Stimulated activated CD8-positive, alpha-beta memory T cell treated with anti-CD3 and anti-CD28 coated beads, Interleukin-12 subunit alpha, Interleukin-12 subunit beta, amount 100 ng/mL, for 1 hour (primary cell): Measurements from ENCODE around the gene PXMP2.
"Not testable (repeated sequence)": the region's sequence is repeated elsewhere in the genome, so short reads cannot be mapped to it uniquely, and the experiment has no call there.

Source experiments
- DNase-seq: peaks from one replicate; pipeline ENCODE4 v3.0.0-alpha.2; 2020; ENCODE audit warnings: low read depth

The PXMP2 gene

DNA sequence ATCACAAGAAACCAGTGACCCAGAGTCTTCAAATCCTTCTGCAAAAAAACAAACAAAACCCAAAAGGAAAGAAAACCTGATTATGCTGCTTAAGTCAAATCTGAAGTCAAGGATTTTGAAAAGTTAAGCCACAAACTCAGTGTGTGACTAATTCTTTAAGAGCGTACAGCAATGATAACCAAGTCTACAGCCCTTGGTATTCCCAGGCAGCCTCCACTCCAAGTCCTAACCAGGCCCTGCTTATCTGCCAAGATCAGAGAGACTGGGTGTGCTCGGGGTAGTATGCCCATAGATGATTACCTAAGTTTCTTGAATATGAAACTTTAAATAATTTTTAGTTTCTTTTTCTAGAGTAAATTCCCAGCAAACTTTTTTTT is 36.4 kb downstream of the PXMP2 start:
- DNase-seq: no peak

DNA sequence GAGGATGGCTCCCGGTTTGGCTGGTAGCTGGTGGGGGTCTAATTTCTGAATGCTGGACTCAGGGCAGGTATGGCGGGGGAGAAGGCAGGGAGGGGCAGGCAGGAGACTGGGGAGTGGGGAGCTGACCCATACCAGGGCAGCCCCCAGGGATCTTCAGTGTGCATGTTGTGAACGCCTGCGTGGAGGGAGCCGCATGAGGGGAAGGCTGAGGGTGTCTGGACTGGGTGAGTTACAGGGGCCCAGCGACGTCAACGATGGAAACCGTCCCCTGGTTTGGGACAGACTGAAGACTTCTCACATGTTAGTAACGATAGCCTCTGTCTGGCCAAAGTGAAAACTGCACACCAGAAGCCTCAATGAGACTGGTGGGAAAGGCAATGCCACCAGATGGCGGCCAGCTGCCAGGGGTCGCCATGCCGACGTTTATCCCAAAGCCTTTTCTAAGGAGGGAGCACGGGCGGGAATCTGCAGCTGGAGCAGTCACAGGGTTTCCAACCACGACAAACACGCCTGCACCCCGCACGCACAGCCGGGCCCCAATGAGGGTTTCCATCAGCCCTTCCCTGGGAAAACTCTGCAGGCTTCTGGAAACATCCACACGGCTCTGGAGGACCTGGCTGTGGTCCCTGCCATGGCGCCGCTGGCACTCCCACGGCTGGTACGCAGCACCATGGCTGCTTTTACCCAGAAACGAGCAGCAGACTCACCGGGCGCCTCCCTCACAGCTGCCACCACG is 37.3 kb downstream of the PXMP2 start:
- DNase-seq: no peak

DNA sequence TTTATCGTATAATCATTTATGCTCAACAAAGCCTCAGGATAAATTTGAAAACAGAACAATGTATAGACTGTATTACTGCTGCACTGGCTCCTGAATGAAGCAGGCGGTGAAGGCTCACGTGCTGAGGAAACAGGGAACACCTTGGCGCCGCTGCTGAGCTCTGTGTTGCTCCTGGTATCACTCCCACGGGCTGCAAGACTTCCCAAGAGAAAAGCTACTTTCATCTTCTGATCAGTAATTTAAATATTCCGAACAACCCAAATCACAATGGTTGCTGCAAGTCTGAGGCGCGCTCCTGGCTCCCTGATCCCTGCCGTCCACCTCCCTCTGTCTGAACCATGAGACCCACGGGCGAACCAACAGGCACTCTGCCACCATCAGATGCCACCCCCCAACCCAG is 39.0 kb downstream of the PXMP2 start:
- no peak for DNase-seq

DNA sequence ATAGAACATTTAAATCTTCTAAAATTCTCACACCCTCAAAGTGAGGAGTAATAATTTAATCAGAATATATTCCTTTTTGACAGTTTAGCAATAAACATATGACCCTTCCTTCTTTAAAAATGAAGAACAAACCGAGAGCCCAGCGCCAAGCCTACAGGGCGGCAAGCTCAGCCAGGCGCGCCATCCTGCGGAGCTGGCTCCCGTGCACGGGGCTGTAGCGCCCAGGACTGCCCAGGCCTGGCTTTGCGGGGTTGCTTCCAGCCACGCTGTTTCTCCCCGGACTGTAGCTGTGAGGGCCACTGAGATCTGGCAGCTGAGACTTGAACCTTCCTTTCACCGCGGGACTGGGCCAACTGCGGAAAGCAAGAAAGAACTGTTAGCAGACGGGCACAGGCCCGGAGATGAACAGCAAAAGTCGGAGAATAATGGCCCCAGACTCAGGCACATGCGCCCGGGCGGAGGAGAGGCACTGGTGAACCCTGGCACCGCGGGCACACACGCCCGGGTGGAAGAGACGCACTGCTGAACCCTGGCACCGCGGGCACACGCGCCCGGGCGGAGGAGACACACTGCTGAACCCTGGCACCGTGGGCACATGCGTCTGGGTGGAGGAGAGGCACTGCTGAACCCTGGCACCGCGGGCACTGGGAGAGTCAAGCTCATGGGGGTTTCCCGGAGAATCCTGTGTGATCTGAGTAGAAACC is 39.9 kb downstream of the PXMP2 start:
- DNase-seq: no peak

DNA sequence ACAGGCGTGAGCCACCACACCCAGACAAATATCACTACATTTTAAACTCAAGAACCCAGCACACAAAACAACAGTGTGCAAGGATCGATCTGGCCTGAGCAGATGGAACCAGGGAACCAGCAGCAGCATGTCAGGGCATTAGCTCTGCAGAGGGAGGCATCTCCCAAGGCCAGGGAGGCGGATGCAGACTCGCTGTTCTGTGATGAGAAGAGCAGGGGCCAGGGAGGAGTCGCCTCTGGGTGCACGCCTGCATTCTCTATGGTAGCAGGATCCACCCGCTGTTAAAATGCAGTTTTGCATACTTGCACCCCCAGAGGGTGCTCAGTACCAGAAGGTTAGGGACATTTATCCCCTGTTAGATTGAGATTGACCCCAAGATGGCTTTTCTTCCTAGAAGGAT is 41.1 kb downstream of the PXMP2 start:
- no peak for DNase-seq

DNA sequence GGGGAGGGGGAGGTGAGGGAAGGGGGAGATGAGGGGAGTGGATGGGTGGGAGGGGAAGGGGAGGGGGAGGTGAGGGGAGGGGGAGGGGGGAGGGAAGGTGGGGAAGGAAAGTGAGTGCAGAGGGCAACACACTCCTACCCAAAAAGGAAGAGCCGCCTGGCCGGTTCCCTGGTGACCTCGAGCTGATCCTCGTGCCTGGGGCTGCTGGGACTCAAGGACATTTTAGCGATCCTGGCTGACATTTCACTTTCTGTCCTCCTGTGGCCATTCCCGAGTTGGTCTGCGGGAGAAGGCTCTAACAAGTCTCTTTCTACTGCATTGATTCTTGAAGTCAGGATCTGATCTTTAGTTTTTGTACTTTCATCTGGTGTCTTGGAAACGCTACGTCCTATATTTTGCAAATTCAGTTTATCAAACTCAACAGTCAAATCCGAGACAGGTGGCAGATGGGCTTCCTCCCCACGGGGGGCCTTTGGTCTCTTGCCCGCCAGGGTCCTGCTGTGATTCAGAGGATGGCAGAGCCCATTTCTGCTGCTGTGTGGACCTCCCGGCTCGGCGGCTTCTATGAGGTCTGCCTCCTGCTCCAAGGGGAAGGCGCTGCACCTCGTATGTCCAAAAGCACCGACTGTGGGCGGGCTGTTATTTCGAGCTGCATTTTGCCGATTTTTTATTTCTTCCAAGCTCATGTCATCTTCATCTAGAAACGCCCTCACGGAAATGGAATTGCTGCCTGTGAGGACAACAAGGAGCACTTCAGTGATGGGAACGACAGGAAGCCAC is 42.3 kb downstream of the PXMP2 start:
- no peak for DNase-seq

DNA sequence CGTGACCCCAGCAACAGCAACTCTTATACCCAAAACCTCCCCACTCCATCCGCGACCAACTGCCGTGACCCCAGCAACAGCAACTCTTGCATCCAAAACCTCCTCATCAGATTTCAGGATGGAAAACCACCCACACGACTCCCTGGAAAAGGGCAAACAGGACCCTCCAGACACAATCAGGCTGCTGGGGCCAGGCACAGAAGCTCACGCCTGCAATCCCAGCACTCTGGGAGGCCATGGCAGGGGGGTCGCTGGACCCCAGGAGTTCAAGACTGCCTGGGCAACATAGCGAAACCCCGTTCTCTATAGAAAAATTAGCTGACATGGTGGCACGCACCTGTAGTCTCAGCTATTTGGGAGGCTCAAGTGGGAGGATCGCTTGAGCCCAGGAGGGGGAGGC is 43.0 kb downstream of the PXMP2 start:
- DNase-seq: no peak

DNA sequence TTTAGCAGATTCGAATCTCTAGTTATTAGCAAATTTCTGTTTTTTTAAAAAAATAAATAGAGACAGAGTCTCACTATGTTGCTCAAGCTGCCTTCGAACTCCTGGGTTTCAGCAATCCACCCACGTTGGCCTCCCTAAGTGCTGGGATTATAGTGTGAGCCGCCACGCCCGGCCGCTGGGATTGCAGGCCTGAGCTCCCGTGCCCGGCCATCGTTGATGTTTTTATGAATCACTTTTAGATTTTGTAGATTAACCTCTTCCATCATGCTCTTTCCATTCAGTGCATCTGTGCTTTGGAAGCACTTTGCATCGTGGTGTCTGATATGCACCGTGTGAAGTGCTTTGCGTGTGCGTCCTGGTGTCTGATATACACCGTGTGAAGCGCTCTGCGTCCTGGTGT is 44.2 kb downstream of the PXMP2 start:
- no peak for DNase-seq

DNA sequence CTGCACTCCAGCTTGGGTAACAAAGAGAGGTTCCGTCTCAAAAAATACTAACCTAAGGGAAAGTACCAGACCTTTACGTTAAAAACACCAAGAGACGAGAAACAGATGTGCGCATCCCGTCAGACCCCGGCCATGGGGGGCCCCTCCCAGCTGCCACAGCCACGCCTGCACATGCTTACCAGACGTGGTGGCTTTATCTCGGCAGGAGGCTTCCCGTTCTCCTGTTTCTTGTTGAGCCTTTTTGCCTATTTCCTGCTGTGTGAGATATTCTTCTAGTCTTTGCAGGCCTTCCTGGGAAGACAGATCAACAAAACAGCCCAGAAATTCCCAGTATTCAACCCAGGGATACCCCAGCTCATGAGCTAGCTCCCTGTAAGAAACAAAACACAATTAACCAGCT is 46.8 kb downstream of the PXMP2 start:
- DNase-seq: no peak

DNA sequence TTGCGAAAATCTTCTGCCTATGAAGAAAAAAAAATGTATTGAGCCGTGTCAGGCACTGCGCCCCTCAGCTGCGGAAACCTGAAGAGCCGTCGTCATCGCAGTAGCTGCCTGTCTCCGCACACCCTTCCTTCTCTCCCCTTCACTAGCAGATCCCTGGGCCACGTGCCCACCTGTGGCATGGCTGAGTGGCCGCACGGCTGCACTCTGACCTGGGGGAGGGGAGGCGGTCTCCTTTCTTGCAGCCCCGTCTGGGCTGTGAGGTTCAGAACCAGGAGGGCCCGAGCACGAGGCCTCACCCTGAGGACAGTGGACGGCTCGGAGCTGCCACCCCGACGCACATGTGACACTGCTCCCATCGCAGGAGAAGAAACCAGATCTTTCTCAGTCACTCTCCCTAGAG is 48.1 kb downstream of the PXMP2 start:
- no peak for DNase-seq

DNA sequence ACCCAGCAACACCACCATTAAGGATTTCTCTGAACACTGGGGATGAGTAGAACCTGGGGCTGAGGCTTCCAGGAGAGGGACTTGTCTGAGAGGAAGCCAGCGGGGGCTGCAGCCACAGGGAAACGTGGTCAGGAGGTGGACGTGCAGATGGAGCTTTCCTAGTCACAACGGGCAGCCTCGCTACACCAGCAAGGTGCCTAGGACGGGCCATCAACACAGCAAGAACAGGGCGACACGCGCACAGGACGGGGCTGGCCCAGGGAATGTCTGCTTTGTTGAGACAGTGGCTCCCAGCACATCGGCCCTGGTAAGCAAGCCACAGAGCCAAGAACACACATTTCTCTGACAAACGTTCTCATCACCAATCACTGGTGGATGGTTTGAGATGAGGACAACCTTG is 49.0 kb downstream of the PXMP2 start:
- no peak for DNase-seq

DNA sequence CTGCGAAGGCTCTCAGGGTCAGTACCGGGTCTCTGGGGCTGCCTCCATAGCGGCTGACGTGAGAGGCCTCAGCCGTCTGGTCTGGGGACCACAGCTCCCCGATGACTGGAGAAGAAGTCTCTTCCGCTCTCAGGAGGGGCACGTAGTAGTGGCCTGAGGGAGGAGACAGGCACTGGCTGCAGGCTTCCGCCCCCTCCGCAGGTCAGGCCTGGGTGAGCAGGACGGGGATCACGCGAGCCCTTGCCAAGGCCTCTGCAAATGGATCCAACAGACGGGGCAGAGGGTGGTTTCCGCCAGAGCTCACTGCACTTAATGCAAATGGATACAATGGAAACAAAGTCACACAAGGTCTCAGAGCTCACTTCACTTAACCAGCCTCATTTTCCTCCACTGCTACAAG is 49.5 kb downstream of the PXMP2 start:
- no peak for DNase-seq

DNA sequence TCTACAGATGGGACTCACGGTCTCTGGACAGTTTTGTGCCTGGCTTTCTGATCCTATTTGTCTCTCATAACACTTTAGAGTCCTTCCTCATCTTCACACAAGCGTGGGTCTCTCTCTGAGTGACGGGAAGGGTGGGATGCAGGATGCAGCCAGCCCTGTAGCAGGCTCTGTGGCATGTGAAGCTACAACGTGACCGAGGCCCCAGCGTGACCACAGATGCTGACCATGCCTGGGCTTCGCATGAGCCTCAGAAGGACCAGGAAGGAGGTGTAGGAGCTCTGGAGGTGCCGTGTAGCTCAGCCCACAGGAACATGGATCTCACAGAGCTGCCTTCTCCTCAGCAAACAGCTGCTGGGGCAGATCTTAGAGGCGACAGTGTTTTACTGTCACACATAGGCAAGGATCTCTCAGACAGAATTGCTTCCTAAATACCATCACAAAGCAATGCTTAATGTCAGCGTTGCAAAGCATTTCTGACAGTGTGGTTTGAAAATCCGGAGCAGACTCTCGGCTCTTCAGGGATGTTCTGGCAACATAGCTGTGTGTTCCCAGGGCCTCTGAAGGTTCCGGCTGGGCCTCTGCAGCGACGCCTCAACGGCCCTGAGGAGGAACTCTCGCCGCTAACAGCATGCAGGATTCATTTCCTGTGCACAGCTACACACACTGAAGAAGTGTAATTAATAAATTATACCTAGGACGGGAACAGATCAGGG is 52.4 kb downstream of the PXMP2 start:
- no peak for DNase-seq

DNA sequence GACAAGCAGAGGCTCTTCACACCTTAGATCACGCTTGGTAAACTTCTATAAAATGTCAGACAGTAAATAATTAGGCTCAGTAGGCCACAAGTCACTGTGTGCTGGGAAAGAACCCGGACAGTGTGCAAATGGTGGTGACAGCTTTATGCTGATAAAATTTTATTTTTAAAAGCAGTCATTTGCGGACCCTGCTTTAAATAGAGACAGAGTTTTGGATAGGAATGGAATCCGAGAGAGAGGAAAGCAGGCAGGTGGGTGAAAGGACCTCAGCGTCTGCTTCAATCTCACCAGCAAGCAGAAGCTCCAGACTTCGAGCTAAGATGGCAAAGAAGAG is 52.9 kb downstream of the PXMP2 start:
- DNase-seq: no peak

DNA sequence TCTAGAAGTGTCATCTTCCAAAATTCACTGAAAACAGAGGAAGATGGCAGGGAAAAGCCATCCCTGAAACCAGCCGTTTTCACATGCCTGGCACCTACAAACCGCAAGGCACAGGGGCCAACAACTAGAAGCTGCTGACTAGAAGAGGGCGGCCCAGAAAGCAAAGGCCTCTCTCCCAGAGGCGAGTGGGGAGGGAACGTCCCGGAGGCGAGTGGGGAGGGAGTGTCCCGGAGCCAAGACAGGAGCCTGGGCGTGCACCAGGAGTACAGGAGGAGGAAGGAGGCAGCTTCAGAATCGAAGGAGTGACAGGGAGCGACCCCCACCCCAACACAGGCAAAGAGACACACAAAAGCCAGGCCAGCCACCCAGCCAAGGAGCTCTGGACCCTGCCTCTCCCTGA is 53.3 kb downstream of the PXMP2 start:
- DNase-seq: no peak

DNA sequence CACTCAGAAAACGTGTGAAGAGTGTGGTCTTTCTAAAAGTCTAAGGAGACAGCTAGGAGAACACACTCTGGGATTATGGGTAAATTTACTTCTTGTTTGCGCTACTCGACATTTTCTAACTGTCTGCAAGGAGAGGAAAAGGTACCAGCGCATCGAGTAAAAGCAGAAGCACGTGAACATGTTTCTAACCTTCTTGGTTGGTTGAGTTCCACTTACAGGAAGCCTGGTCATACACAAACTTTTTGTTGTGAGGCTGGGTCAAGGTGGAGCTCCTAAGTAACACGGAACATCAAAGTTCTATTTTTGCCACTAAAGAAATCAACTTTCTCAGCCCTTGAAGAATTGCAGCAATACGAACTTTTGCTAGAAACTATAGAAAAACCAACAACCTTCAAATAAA is 54.2 kb downstream of the PXMP2 start:
- DNase-seq: no peak

DNA sequence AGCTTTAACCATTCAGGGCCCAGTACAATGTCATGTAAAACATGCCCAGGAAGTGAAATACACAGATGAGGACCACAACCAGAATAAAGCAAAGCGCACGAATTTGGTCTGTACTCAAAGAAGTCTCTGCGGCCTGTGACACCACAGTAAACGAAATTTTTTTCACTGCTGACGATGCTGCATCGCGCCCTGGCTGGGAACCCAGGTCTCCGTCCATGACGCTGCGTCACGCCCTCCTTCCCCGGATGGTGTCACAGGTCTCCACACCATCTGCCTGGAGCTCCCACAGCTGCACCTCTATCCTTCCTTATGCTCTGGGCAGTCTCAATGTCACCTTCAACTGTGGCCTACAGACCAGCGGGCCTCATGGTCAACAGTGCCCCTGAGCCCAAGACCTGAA is 56.4 kb downstream of the PXMP2 start:
- no peak for DNase-seq

DNA sequence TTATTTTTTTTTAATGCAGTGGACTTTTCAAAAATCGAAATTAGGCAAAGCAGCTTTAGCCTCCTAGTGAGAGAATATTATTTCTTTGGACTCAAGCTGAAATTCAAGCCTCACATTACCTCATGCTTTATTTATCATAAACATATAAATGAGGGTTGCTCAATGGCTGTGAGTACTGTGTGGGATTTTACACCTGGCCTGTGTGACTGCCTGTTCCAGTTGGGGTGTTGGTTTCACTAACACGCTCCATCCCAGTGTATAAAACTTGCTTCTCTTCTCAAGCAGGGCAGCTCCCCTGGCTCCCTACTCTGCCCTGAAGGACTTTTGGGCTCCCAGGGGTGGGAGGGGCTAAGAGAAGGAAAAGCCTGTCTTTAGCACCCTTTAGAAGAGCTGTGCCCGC is 59.2 kb downstream of the PXMP2 start:
- no peak for DNase-seq

DNA sequence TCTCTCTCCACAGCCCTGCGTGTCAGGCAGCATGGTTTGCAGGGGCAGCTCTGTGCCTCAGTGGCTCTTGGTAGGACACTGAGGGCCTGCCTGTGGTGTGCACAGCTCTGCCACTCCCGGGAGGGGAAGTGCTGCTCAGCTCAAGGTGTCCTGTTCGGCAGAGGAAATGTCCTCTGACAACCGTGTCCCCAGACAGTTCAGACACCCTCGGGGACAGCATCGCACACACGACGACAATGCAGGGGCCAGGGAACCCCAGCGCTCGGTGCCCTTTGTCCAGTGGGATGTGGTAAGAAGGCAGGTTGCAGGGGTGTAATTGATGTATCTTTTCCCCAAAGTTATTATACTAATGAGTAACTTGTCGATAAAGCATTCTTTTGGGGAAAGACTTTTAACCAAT is 60.0 kb downstream of the PXMP2 start:
- DNase-seq: no peak

DNA sequence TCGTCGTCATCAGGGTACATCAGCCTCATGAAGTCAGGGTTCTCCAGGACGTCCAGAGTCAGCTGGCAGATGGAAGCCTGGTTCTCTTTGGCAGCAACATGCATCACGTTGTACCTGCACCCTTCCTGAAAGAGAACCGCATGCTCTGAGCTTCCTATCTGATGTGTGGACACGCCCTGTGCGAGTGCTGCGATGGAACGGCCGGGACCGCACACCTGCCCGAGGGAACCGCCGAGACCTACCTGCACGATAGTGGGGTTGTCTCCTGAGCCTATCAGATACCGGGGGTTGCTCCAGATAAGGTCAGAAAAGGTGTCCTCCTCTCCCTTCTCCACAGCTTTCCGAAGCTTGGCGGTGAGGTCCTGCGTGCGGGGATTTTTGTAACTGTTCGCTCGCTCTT is 60.5 kb downstream of the PXMP2 start:
- no peak for DNase-seq

DNA sequence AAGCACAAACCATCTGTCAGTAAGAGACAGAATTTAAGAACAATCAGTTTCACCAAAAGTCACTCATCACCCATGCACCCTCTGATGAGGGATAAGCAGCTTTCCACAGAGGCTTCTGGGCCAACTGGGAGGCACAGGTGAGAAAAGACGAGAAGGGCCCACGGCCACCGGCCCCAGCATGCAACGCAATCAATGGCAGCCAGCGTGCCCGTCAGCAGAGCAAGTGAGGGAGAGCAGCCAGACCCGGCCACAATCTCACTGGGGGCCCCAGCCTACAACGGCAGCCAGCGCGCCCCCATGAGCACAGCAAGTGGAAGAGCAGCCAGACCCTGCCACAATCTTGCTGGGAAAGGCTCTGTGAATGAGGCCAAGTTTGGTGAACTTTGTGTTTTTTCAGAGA is 60.9 kb downstream of the PXMP2 start:
- DNase-seq: no peak

DNA sequence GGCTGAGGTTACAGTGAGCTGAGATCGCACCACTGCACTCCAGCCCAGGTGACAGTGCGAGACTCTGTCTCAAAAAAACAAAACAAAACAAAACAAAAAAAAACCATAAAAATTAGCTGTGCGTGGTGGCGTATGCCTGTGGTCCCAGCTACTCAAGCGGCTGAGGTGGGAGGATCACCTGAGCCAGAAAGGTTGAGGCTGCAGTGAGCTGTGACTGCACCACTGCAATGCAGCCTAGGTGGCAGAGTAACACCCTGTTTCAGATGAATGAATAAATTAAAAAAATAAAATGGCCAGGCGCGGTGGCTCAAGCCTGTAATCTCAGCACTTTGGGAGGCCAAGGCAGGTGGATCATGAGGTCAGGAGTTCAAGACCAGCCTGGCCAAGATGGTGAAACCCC is 66.3 kb downstream of the PXMP2 start:
- not testable (repeated sequence) for DNase-seq
